ENCODE results near the gene NCAPD3. TPM values are rescaled to one million over a fixed set of nuclear protein-coding genes. Genes with fewer than 3 reads are reported as not detected.

NCAPD3 gene
- total RNA-seq = 1 to 10 TPM; 4.0 to 5.5 TPM

- H3K27ac ChIP-seq = peak within 1 kb of the TSS; percentile 94 to 96
Observed at GRCh38 chr11:134223836-134224709, at the start of gene NCAPD3, which contains the start of gene VPS26B. NCAPD3 (minus strand) TSS chr11:134223967; CDS start chr11:134223926, 41 bp downstream. VPS26B (plus strand) TSS chr11:134224671; CDS start chr11:134225123, 452 bp downstream.

DNA sequence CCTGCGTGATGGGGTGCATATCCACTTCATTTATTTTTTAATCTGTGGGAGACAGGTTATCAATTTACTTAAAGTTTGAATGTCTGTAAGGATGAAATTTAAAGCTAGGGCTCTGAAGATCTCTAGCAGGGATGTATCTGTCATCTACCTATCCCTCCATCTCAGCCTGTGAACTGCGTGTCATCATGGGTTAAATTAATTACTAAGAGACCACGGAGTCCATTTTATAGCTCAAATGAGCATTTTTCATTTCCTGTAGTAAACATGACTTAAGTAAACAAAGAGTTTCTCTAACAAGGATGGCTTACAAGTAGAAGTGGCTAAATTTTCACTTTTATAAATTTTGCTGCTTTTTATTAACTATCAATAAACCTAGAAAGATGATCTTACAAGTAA, 49.5 kb upstream of the NCAPD3 start:
- peaks cover 33 to 44% of the 10 kb centered on the region in 2 donors for H3K27me3 ChIP-seq

More at GRCh38 chr11:134223836-134224709, at the start of gene NCAPD3, which contains the start of gene VPS26B:
- peak; percentile 98 for DNase-seq (ENCODE audit: low spot score)
- Histone ChIP-seq H3K9me3 (no peaks in the 10 kb centered on the region), H3K4me3 (peak within 1 kb of the TSS; percentile 88 to 89), H3K4me1 (peaks cover 0 to 41% of the 10 kb centered on the region in 2 donors), H3K27me3 (no peaks in the 10 kb centered on the region), H3K36me3 (peaks cover 5% of the 10 kb centered on the region)
- TF ChIP-seq CTCF (IDR thresholded peaks at IDR 0.05) = peak in 1 of 2 donors; percentile 21

DNA sequence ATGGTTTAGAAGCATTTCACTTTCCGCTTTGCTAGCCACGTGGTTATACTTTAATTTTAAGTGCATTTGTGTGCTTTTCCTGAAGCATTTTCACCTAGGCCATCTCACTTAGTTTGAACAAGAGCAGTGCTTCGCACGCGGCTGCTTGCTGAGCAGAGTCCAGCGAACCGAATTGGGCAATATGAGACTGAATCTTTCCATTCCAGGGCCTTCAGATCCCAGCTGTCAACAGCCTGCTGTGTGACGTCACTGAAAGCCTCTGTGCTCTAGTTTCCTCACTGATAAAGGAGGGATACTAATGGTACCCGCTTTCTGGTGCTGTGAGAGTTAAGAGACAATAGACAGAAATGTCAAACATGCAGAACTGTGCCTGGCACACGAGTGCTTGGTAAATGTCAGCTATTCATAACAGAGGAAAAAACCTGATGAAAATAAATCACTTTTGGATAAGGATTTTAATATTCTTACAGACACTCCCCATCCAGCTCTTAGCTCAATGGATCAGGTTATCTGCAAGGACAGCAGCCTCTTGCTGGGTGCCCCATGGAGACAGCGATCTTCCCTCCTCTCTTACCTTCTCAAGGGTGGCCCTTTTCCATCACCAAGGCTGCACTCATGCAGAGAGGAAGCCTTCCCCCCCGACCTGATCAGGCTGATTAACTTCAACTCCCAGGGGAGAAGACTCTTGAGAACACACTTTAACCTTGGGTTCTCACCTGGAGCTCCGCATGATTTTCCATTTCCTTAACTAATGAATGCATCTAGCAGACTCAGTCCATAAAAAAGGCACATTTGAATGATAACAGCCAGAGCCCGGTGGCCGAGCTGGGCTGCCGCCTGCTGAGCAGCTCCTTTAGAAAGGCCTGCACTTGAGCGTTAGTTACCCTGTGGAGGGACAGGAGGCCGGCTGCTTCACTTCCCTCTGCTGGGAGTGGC, 48.9 kb upstream of the NCAPD3 start:
- TF ChIP-seq CTCF (IDR thresholded peaks at IDR 0.05) = no peak
- Histone ChIP-seq H3K36me3 (no peaks in the 10 kb centered on the region), H3K4me3 (no peak overlapping the region), H3K9me3 (no peaks in the 10 kb centered on the region), H3K4me1 (peaks cover 0 to 22% of the 10 kb centered on the region in 2 donors), H3K27ac (no peak overlapping the region), H3K27me3 (peaks cover 30 to 44% of the 10 kb centered on the region in 2 donors)
- peak; percentile 67 for DNase-seq (ENCODE audit: low spot score)

More for the DNA sequence above, 49.5 kb upstream of the NCAPD3 start:
- H3K9me3 ChIP-seq = no peaks in the 10 kb centered on the region
- no peaks in the 10 kb centered on the region for H3K36me3 ChIP-seq
- H3K4me3 ChIP-seq = no peak overlapping the region
- H3K27ac ChIP-seq = no peak overlapping the region
- DNase-seq (ENCODE audit: low spot score) = no peak
- H3K4me1 ChIP-seq = peaks cover 0 to 22% of the 10 kb centered on the region in 2 donors
- no peak for TF ChIP-seq CTCF (IDR thresholded peaks at IDR 0.05)

DNA sequence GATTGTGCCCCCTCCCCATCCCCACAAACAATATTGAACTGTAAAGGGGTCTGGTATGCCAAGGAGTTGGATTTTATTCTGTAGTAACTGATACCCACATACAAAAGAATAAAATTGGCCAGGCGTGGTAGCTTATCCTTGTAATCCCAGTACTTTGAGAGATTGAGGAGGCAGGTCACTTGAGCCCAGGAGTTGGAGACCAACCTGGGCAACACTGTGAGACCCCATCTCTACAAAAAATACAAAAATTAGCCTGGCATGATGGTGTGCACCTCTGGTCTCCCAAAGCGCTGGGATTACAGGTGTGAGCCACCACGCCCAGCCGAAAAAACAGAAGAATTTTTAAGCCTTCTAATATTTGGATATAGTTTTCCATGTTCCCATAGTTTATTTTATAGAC, 48.2 kb upstream of the NCAPD3 start:
- Histone ChIP-seq H3K9me3 (no peaks in the 10 kb centered on the region), H3K4me3 (no peak overlapping the region), H3K27me3 (peaks cover 24 to 41% of the 10 kb centered on the region in 2 donors), H3K4me1 (peaks cover 0 to 17% of the 10 kb centered on the region in 2 donors), H3K27ac (no peak overlapping the region), H3K36me3 (no peaks in the 10 kb centered on the region)
- no peak for DNase-seq (ENCODE audit: low spot score)
- TF ChIP-seq CTCF (IDR thresholded peaks at IDR 0.05) = no peak

GRCh38 chr11:134270250-134270714, 46.5 kb upstream of the NCAPD3 start:
- Histone ChIP-seq H3K27me3 (peaks cover 13 to 25% of the 10 kb centered on the region in 2 donors), H3K36me3 (no peaks in the 10 kb centered on the region), H3K4me3 (no peak overlapping the region), H3K4me1 (peaks cover 0 to under 1% of the 10 kb centered on the region in 2 donors), H3K9me3 (no peaks in the 10 kb centered on the region), H3K27ac (no peak overlapping the region)
- no peak for TF ChIP-seq CTCF (IDR thresholded peaks at IDR 0.05)
- DNase-seq (ENCODE audit: low spot score) = no peak
